DLD1 (cell line): Measurements from ENCODE around the gene CFAP99.

Source experiments
- in situ Hi-C: cut with HindIII; loops from 2 replicates; pipeline ENCODE4 v1.10.0; 2017; ENCODE audit warnings: low sequenced_read_pairs

The CFAP99 gene

GRCh38 chr4:2390146-2390545 is 28.6 kb upstream of the CFAP99 start:
- in situ Hi-C loops, result loop anchor here (10.0 kb wide), 1 partner anchor 145 kb away; the partner anchor contains the start of genes HAUS3 and POLN

GRCh38 chr4:2390784-2391421 is 27.9 kb upstream of the CFAP99 start:
- in situ Hi-C loops, result loop anchor here (10.0 kb wide), 1 partner anchor 146 kb away; the partner anchor contains the start of genes HAUS3 and POLN

- in situ Hi-C loops, result loop anchor here (10.0 kb wide), 1 partner anchor 149 kb away; the partner anchor contains the start of genes HAUS3 and POLN
Measured at GRCh38 chr4:2393353-2394270, 25.1 kb upstream of the CFAP99 start.

- in situ Hi-C loops, result loop anchor here (10.0 kb wide), 1 partner anchor 150 kb away; the partner anchor contains the start of genes HAUS3 and POLN
Measured at GRCh38 chr4:2394528-2394927, 24.2 kb upstream of the CFAP99 start.

- in situ Hi-C loops, result loop anchor here (10.0 kb wide), 1 partner anchor 150 kb away; the partner anchor contains the start of genes HAUS3 and POLN
Measured at GRCh38 chr4:2395038-2395437, 23.7 kb upstream of the CFAP99 start.

GRCh38 chr4:2395584-2395983 is 23.2 kb upstream of the CFAP99 start:
- in situ Hi-C loops, result loop anchor here (10.0 kb wide), 1 partner anchor 151 kb away; the partner anchor contains the start of genes HAUS3 and POLN

- in situ Hi-C loops, result loop anchor here (10.0 kb wide), 1 partner anchor 152 kb away; the partner anchor contains the start of genes HAUS3 and POLN
Measured at GRCh38 chr4:2396781-2397368, 21.9 kb upstream of the CFAP99 start.

- in situ Hi-C loops, result loop anchor here (10.0 kb wide), 1 partner anchor 153 kb away; the partner anchor contains the start of genes HAUS3 and POLN
Measured at GRCh38 chr4:2397596-2398379, 21.0 kb upstream of the CFAP99 start.

- in situ Hi-C loops, result loop anchor here (10.0 kb wide), 1 partner anchor 154 kb away; the partner anchor contains the start of genes HAUS3 and POLN
Measured at GRCh38 chr4:2399216-2399615, 19.5 kb upstream of the CFAP99 start.

- in situ Hi-C loops, result loop anchor here (10.0 kb wide), 1 partner anchor 155 kb away; the partner anchor contains the start of genes HAUS3 and POLN
Measured at GRCh38 chr4:2399631-2400190, 19.0 kb upstream of the CFAP99 start.

GRCh38 chr4:2400841-2401609 is 17.7 kb upstream of the CFAP99 start:
- in situ Hi-C loops, result no loop called here

- in situ Hi-C loops, result no loop called here
Measured at GRCh38 chr4:2401610-2401983, 17.2 kb upstream of the CFAP99 start.

GRCh38 chr4:2402048-2402842 is 16.5 kb upstream of the CFAP99 start:
- in situ Hi-C loops, result no loop called here

- in situ Hi-C loops, result no loop called here
Measured at GRCh38 chr4:2402941-2403340, 15.8 kb upstream of the CFAP99 start.

- in situ Hi-C loops, result no loop called here
Measured at GRCh38 chr4:2406406-2406805, 12.3 kb upstream of the CFAP99 start.

GRCh38 chr4:2406920-2407319 is 11.8 kb upstream of the CFAP99 start:
- in situ Hi-C loops, result no loop called here

- in situ Hi-C loops, result no loop called here
Measured at GRCh38 chr4:2407991-2408342, 10.8 kb upstream of the CFAP99 start.

- in situ Hi-C loops, result no loop called here
Measured at GRCh38 chr4:2408401-2408958, 10.3 kb upstream of the CFAP99 start.
